Measurements from ENCODE around the gene GRIN2C.

DNA sequence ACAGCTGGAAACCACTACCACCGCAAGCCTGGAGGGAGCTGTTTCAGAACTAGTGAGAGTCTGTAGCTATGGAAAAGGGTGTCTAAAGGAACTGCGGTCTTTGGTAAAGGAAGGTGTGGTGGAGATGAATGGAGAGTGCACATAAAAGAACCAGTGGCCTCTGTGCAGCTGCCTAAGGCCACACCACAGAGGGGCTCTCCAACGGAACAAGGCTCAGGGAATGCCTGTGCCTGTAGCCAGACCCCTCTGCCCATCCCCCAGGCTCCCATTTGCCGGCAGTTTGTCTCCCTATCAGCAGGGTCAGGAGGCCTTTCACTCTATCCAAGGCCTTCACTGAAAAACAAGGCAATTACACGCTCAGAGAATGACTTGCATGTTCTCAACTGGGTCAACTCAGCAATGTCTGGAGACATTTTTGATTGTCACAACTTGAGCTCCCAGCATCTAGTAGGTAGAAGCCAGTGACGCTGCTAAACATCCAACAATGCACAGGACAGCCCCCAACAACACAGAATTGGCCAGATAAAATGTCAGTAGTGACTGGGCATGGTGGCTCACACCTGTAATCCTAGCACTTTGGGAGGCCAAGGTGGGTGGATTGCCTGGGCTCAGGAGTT lies 16.4 kb upstream of the GRIN2C start:
- no peak for TF ChIP-seq POLR2A (IDR thresholded peaks at IDR 0.05)
- TF ChIP-seq, protein P1, sequence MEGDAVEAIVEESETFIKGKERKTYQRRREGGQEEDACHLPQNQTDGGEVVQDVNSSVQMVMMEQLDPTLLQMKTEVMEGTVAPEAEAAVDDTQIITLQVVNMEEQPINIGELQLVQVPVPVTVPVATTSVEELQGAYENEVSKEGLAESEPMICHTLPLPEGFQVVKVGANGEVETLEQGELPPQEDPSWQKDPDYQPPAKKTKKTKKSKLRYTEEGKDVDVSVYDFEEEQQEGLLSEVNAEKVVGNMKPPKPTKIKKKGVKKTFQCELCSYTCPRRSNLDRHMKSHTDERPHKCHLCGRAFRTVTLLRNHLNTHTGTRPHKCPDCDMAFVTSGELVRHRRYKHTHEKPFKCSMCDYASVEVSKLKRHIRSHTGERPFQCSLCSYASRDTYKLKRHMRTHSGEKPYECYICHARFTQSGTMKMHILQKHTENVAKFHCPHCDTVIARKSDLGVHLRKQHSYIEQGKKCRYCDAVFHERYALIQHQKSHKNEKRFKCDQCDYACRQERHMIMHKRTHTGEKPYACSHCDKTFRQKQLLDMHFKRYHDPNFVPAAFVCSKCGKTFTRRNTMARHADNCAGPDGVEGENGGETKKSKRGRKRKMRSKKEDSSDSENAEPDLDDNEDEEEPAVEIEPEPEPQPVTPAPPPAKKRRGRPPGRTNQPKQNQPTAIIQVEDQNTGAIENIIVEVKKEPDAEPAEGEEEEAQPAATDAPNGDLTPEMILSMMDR (IDR thresholded peaks at IDR 0.05), result no peak
